HCT116 (cell line): ENCODE data around the gene GSTO2. TPM values are rescaled to one million over a fixed set of nuclear protein-coding genes. Genes with fewer than 3 reads are reported as not detected.

Experiments used
- ATAC-seq: fragments of 200-7000 bp; cut with Tn5 transposase; 2 replicates; pipeline ENCODE4 v1.9.1; 2020; ENCODE audit warnings: mild to moderate bottlenecking, moderate library complexity
- BruUV-seq: library from RNA; stranded (reverse); fragments of 400-500 nt; replicated peaks from 2 replicates; lab custom pipeline; 2021; lab: Mats Ljungman, UMichigan
- CTCF ChIA-PET: fragments of 300-600 bp; sonication (Branson Sonifier 250); formaldehyde crosslinking; loops from one replicate; lab custom pipeline; 2021; ENCODE audit warnings: antibody characterized with exemption; lab: Charles Lee
- POLR2A ChIA-PET: fragments of 300-600, 350-600 bp; sonication (Branson Sonifier 250); formaldehyde crosslinking; loops from one replicate; lab custom pipeline; 2021; ENCODE audit warnings: antibody characterized with exemption; lab: Charles Lee
- RAD21 ChIA-PET, 2 experiments: fragments of 300-600 bp; sonication (Branson Sonifier 250); formaldehyde crosslinking; loops; one replicate each; lab custom pipeline; 2023; ENCODE audit warnings: low total read pairs in 2 of 2; ENCODE audit not compliant: uncharacterized antibody in 2 of 2, unreplicated experiment in 2 of 2, low non-redundant PET in 1 of 2; lab: Charles Lee
- DNase-seq: peaks from one replicate; pipeline ENCODE4 v3.0.0-alpha.2; 2010; ENCODE audit warnings: low read depth, low spot score
- H2AFZ ChIP-seq: fragments of 200-600 bp; shearing (Covaris generic), sonication (generic); 2 replicates; pipeline ENCODE4 v1.6.1; 2017; ENCODE audit warnings: low read depth, mixed run types, mixed read lengths, antibody characterized with exemption, low read length; ENCODE audit not compliant: poor library complexity, severe bottlenecking
- H3K27ac ChIP-seq: 2 replicates; pipeline ENCODE4 v1.5.1; 2012; ENCODE audit warnings: low read depth, low read length
- H3K27me3 ChIP-seq: fragments of 200-600 bp; sonication (generic); 2 replicates; pipeline ENCODE4 v1.6.1; 2016; ENCODE audit warnings: mixed run types, low read length, mixed read lengths; ENCODE audit not compliant: insufficient read depth
- H3K36me3 ChIP-seq, 2 experiments: fragments of 200-500 bp in 1 of 2; fragments of 200-600 bp in 1 of 2; sonication (Bioruptor generic) in 1 of 2; sonication (generic) in 1 of 2; 2 replicates each; pipeline versions ENCODE4 v1.5.1 to v1.6.1; 2014 to 2016; ENCODE audit warnings: low read length in 2 of 2, inconsistent platforms in 1 of 2, mixed read lengths in 1 of 2, mixed run types in 1 of 2; ENCODE audit not compliant: insufficient read depth in 2 of 2, control insufficient read depth in 1 of 2
- H3K4me1 ChIP-seq, 2 experiments: fragments of 200-600 bp in 1 of 2; sonication (generic) in 1 of 2; 2 replicates each; pipeline versions ENCODE4 v1.5.1 to v1.6.1; 2012 to 2017; ENCODE audit warnings: low read length in 2 of 2, inconsistent platforms in 1 of 2, mild to moderate bottlenecking in 1 of 2, mixed read lengths in 1 of 2, mixed run types in 1 of 2, moderate library complexity in 1 of 2; ENCODE audit not compliant: insufficient read depth in 2 of 2, control insufficient read depth in 1 of 2
- H3K4me2 ChIP-seq: fragments of 200-600 bp; sonication (generic); 2 replicates; pipeline ENCODE4 v1.6.1; 2017; ENCODE audit warnings: mixed run types, low read length, mixed read lengths
- H3K4me3 ChIP-seq, 2 experiments: fragments of 200-600 bp in 1 of 2; sonication (generic) in 1 of 2; replicated peaks in 1 of 2; 2 replicates each; pipeline ENCODE4 v1.5.1; 2011 to 2016; ENCODE audit warnings: low read length in 2 of 2, control low read depth in 1 of 2, low read depth in 1 of 2, mild to moderate bottlenecking in 1 of 2, mixed read lengths in 1 of 2, mixed run types in 1 of 2
- H3K79me2 ChIP-seq: fragments of 200-600 bp; sonication (generic); 2 replicates; pipeline ENCODE4 v1.6.1; 2017; ENCODE audit warnings: mild to moderate bottlenecking, mixed run types, low read length, moderate library complexity, mixed read lengths; ENCODE audit not compliant: insufficient read depth
- H3K9ac ChIP-seq: fragments of 200-600 bp; sonication (generic); 2 replicates; pipeline ENCODE4 v1.6.1; 2016; ENCODE audit warnings: low read length, mixed read lengths
- H3K9me2 ChIP-seq: fragments of 200-600 bp; sonication (generic), shearing (Covaris generic); 2 replicates; pipeline ENCODE4 v1.6.1; 2017; ENCODE audit warnings: mixed run types, mild to moderate bottlenecking, moderate library complexity; ENCODE audit not compliant: insufficient read depth
- H3K9me3 ChIP-seq, 2 experiments: fragments of 200-500 bp in 1 of 2; fragments of 200-600 bp in 1 of 2; sonication (Bioruptor generic) in 1 of 2; sonication (generic) in 1 of 2; 2 replicates each; pipeline ENCODE4 v1.6.1; 2014 to 2017; ENCODE audit warnings: low read length in 2 of 2, mixed read lengths in 2 of 2, inconsistent platforms in 1 of 2, low read depth in 1 of 2, mild to moderate bottlenecking in 1 of 2, mixed run types in 1 of 2, moderate library complexity in 1 of 2; ENCODE audit not compliant: control insufficient read depth in 1 of 2, insufficient read depth in 1 of 2
- H4K20me1 ChIP-seq: fragments of 200-600 bp; sonication (generic), shearing (Covaris generic); 2 replicates; pipeline ENCODE4 v1.6.1; 2017; ENCODE audit warnings: mixed run types, mild to moderate bottlenecking, moderate library complexity; ENCODE audit not compliant: insufficient read depth
- CEBPB ChIP-seq: IDR thresholded peaks from 2 replicates; pipeline ENCODE4 v1.6.1; 2012; ENCODE audit warnings: low read depth
- EGR1 ChIP-seq: IDR thresholded peaks from 2 replicates; pipeline ENCODE4 v1.6.1; 2012; ENCODE audit warnings: low read depth
- EZH2phosphoT487 ChIP-seq: fragments of 200-600 bp; IDR thresholded peaks from 2 replicates; pipeline ENCODE4 v1.6.1; 2018; ENCODE audit warnings: antibody characterized with exemption, borderline replicate concordance
- FOSL1 ChIP-seq: IDR thresholded peaks from 2 replicates; pipeline ENCODE4 v1.6.1; 2012; ENCODE audit warnings: low read depth
- JUND ChIP-seq: IDR thresholded peaks from 2 replicates; pipeline ENCODE4 v1.6.1; 2012
- MAX ChIP-seq: IDR thresholded peaks from 2 replicates; pipeline ENCODE4 v1.6.1; 2012
- POLR2A ChIP-seq: IDR thresholded peaks from 2 replicates; pipeline ENCODE4 v1.7.0; 2011; ENCODE audit warnings: borderline replicate concordance; ENCODE audit not compliant: insufficient read depth, insufficient read length; ENCODE audit errors: extremely low read depth
- POLR2AphosphoS5 ChIP-seq: IDR thresholded peaks from 2 replicates; pipeline ENCODE4 v1.6.1; 2011; ENCODE audit warnings: mild to moderate bottlenecking, low read depth, low read length, moderate library complexity
- RAD21 ChIP-seq: IDR thresholded peaks from 2 replicates; pipeline ENCODE4 v1.6.1; 2012; ENCODE audit warnings: low read depth, mild to moderate bottlenecking
- REST ChIP-seq: IDR thresholded peaks from 2 replicates; pipeline ENCODE4 v1.6.1; 2012; ENCODE audit warnings: low read depth
- SIN3A ChIP-seq: IDR thresholded peaks from 2 replicates; pipeline ENCODE4 v1.6.1; 2012; ENCODE audit warnings: low read depth
- SP1 ChIP-seq: IDR thresholded peaks from 2 replicates; pipeline ENCODE4 v1.6.1; 2012; ENCODE audit warnings: low read depth
- SRF ChIP-seq: IDR thresholded peaks from 2 replicates; pipeline ENCODE4 v1.6.1; 2012; ENCODE audit warnings: low read depth
- TCF7L2 ChIP-seq: IDR thresholded peaks from 2 replicates; pipeline ENCODE4 v1.7.0; 2011; ENCODE audit warnings: borderline replicate concordance, inconsistent platforms; ENCODE audit not compliant: insufficient read depth, insufficient read length; ENCODE audit errors: extremely low read depth
- YY1 ChIP-seq: IDR thresholded peaks from 2 replicates; pipeline ENCODE4 v1.6.1; 2011; ENCODE audit warnings: low read length, low read depth, moderate library complexity, mild to moderate bottlenecking; ENCODE audit not compliant: insufficient replicate concordance; ENCODE audit errors: extremely low read depth
- intact Hi-C: fragments of 100-400 bp; cut with micrococcal nuclease; formaldehyde crosslinking; loops from 2 replicates; pipeline ENCODE4 v1.10.0; 2022
- total RNA-seq: library from RNA; stranded (reverse); gene quantifications from one replicate; pipeline ENCODE4 v1.2.1, GENCODE V29; 2021; ENCODE audit not compliant: unreplicated experiment

The GSTO2 gene
- total RNA-seq, 1 experiment from 2014 or later, result 115 TPM

- TF ChIP-seq REST, result no peak
- TF ChIP-seq POLR2AphosphoS5, result peak; percentile 98
- TF ChIP-seq MAX, result peak; percentile 89
- peak; percentile 79 for TF ChIP-seq POLR2A
- TF ChIP-seq FOSL1, result no peak
Observed at GRCh38 chr10:104254493-104255310, 14.3 kb upstream of the GSTO2 start, which contains the start of gene GSTO1 (continued).

GRCh38 chr10:104255311-104255981 is 13.5 kb upstream of the GSTO2 start:
- Histone ChIP-seq H4K20me1 (no peaks in the 10 kb centered on the region), H3K79me2 (peaks cover 59% of the 10 kb centered on the region), H3K4me2 (peak overlapping the region; percentile 83), H3K27me3 (no peaks in the 10 kb centered on the region), H3K4me3 (peak overlapping the region; percentile 68 to 73), H3K9ac (peak overlapping the region; percentile 88), H3K36me3 (peaks cover 25 to 37% of the 10 kb centered on the region in 2 experiments), H3K9me3 (no peaks in the 10 kb centered on the region), H2AFZ (no peak overlapping the region), H3K9me2 (no peaks in the 10 kb centered on the region), H3K4me1 (peaks cover 14 to 36% of the 10 kb centered on the region in 2 experiments), H3K27ac (peak overlapping the region; percentile 76)
- TF ChIP-seq RAD21 (no peak), SIN3A (no peak), EGR1 (no peak), SP1 (no peak), SRF (no peak), TCF7L2 (no peak), YY1 (no peak), EZH2phosphoT487 (no peak), CEBPB (no peak), JUND (no peak)
- TSS peak; percentile 43 for BruUV-seq
- intact Hi-C loops, result loop anchor here (1.0 to 5.0 kb wide), 2 partner anchors 210 to 368 kb away; no protein-coding TSS in a partner anchor
- DNase-seq (no peak), ATAC-seq (peak; percentile 30)
- ChIA-PET CTCF (interaction anchor here (1.0 to 3.0 kb wide), 6 partner anchors 19 to 367 kb away, joined by 3 to 22 read pairs (median 4); partner anchors contain the start of gene CFAP58), RAD21 (interaction anchor here in 1 of 2 experiments (0.9 kb wide), 1 partner anchor 211 kb away, joined by 3 read pairs; no protein-coding TSS in a partner anchor), POLR2A (interaction anchor here (1.0 to 2.3 kb wide), 5 partner anchors 7 to 210 kb away, joined by 3 to 14 read pairs (median 3); partner anchors contain the start of gene GSTO2)
